Uterus (tissue), 2 donors: ENCODE results near the gene APAF1.

Experiments used
- CTCF ChIP-seq, 4 experiments: fragments of 200-600 bp in 2 of 4; fragments of 450-650 bp in 2 of 4; sonication (generic) in 2 of 4; IDR thresholded peaks; one replicate each; pipeline ENCODE4 v1.5.1; 2016 to 2019; ENCODE audit warnings: antibody characterized with exemption in 4 of 4, mild to moderate bottlenecking in 2 of 4, moderate library complexity in 1 of 4
- POLR2A ChIP-seq, 2 donors: fragments of 450-650 bp; IDR thresholded peaks; one replicate each; pipeline ENCODE4 v1.6.1; 2016; ENCODE audit warnings: antibody characterized with exemption in 2 of 2, mild to moderate bottlenecking in 1 of 2, moderate library complexity in 1 of 2

GRCh38 chr12:98740751-98741150 is 95.7 kb downstream of the APAF1 start:
- TF ChIP-seq CTCF (IDR thresholded peaks at IDR 0.05) (no peak), POLR2A (IDR thresholded peaks at IDR 0.05) (no peak)
